Measurements from ENCODE around the gene WIPF1.

WIPF1 gene

DNA sequence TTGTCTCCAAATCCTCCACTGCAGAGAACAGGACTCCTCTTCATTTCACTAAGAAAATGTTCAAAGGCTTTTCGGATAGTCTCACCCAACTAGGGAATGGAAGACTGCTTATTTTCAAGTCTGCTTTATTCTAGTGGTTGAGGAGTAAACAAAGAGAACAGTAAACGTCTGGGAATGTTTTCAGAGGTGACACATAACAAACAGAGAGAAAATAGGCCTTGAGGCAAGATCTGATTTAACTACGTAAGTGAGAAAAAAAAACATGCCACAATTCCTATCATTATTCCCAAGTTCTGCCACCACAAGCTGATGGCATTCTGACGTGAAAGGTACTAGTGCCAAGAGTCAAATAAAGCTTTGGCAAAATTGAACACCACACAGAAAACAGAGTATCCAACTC lies 16.7 kb upstream of the WIPF1 start:
- no peak overlapping the region for H3K4me2 ChIP-seq (ENCODE audit: low read depth, low read length, poor library complexity, severe bottlenecking)
- peaks cover 20% of the 10 kb centered on the region for H4K20me1 ChIP-seq (ENCODE audit: insufficient read depth, low read length, poor library complexity, severe bottlenecking)
- peaks cover 2% of the 10 kb centered on the region; the same call in 1 of the 2 replicates for H3F3A ChIP-seq (ENCODE audit: low read depth)
- H2AFZ ChIP-seq (ENCODE audit: low read length): no peak overlapping the region
- no peaks in the 10 kb centered on the region for H3K27me3 ChIP-seq (ENCODE audit: insufficient read depth, low read length, poor library complexity, severe bottlenecking)
- H3K9me3 ChIP-seq (ENCODE audit: insufficient read depth, low read depth, low read length): no peaks in the 10 kb centered on the region
- H3K9ac ChIP-seq (ENCODE audit: low read depth, low read length, poor library complexity, severe bottlenecking): no peak overlapping the region
- H3K9me2 ChIP-seq (replicated peaks; ENCODE audit: low read depth, low read length): no peaks in the 10 kb centered on the region
- H3K79me2 ChIP-seq (ENCODE audit: insufficient read depth, low read length): peaks cover 79% of the 10 kb centered on the region
- no peak overlapping the region for H3K4me3 ChIP-seq (ENCODE audit: low read length, poor library complexity, severe bottlenecking)
- TF ChIP-seq CTCF (conservative IDR thresholded peaks at IDR 0.05; ENCODE audit: low read length) (no peak), EZH2phosphoT487 (IDR thresholded peaks at IDR 0.05; ENCODE audit: borderline replicate concordance) (no peak)
- no peaks in the 10 kb centered on the region for H3K36me3 ChIP-seq (ENCODE audit: insufficient read depth, low read length)
- H3K4me1 ChIP-seq (ENCODE audit: insufficient read depth, low read length, poor library complexity, severe bottlenecking): peaks cover 60% of the 10 kb centered on the region

DNA sequence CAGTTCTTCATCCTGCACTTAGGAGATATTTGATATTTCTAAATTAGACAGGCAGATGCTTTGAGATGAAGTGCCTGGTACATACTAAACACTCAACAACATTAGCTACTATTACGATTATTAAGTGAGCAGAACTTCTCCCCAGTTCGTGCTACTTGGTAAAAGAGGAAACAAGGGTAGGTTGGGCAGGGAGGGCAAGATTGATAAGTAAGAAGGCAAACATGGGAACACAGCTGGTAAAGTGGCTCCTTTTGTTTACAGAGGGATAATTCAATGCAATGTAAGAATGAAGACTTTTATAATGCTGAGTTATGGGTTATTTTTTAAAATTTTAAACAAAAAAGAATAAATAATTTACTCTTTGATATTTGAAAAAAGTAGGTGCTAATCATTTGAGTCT lies 15.9 kb upstream of the WIPF1 start:
- Histone ChIP-seq H3K27me3 (ENCODE audit: insufficient read depth, low read length, poor library complexity, severe bottlenecking) (no peaks in the 10 kb centered on the region), H3F3A (ENCODE audit: low read depth) (peaks cover 2% of the 10 kb centered on the region; the same call in 1 of the 2 replicates), H3K9me2 (replicated peaks; ENCODE audit: low read depth, low read length) (no peaks in the 10 kb centered on the region), H4K20me1 (ENCODE audit: insufficient read depth, low read length, poor library complexity, severe bottlenecking) (peaks cover 18% of the 10 kb centered on the region), H3K4me1 (ENCODE audit: insufficient read depth, low read length, poor library complexity, severe bottlenecking) (peaks cover 63% of the 10 kb centered on the region), H3K4me3 (ENCODE audit: low read length, poor library complexity, severe bottlenecking) (no peak overlapping the region), H3K36me3 (ENCODE audit: insufficient read depth, low read length) (no peaks in the 10 kb centered on the region), H3K4me2 (ENCODE audit: low read depth, low read length, poor library complexity, severe bottlenecking) (no peak overlapping the region), H3K79me2 (ENCODE audit: insufficient read depth, low read length) (peaks cover 79% of the 10 kb centered on the region), H3K9ac (ENCODE audit: low read depth, low read length, poor library complexity, severe bottlenecking) (no peak overlapping the region), H2AFZ (ENCODE audit: low read length) (no peak overlapping the region), H3K9me3 (ENCODE audit: insufficient read depth, low read depth, low read length) (no peaks in the 10 kb centered on the region)
- TF ChIP-seq EZH2phosphoT487 (IDR thresholded peaks at IDR 0.05; ENCODE audit: borderline replicate concordance) (no peak), CTCF (conservative IDR thresholded peaks at IDR 0.05; ENCODE audit: low read length) (no peak)

- peaks cover 2% of the 10 kb centered on the region; the same call in 1 of the 2 replicates for H3F3A ChIP-seq (ENCODE audit: low read depth)
- no peaks in the 10 kb centered on the region for H3K27me3 ChIP-seq (ENCODE audit: insufficient read depth, low read length, poor library complexity, severe bottlenecking)
- no peaks in the 10 kb centered on the region for H3K9me3 ChIP-seq (ENCODE audit: insufficient read depth, low read depth, low read length)
- no peak overlapping the region for H3K9ac ChIP-seq (ENCODE audit: low read depth, low read length, poor library complexity, severe bottlenecking)
- TF ChIP-seq CTCF (conservative IDR thresholded peaks at IDR 0.05; ENCODE audit: low read length) (no peak), EZH2phosphoT487 (IDR thresholded peaks at IDR 0.05; ENCODE audit: borderline replicate concordance) (no peak)
- H3K79me2 ChIP-seq (ENCODE audit: insufficient read depth, low read length): peaks cover 79% of the 10 kb centered on the region
- H3K36me3 ChIP-seq (ENCODE audit: insufficient read depth, low read length): no peaks in the 10 kb centered on the region
- no peak overlapping the region for H3K4me3 ChIP-seq (ENCODE audit: low read length, poor library complexity, severe bottlenecking)
- peaks cover 63% of the 10 kb centered on the region for H3K4me1 ChIP-seq (ENCODE audit: insufficient read depth, low read length, poor library complexity, severe bottlenecking)
- no peaks in the 10 kb centered on the region for H3K9me2 ChIP-seq (replicated peaks; ENCODE audit: low read depth, low read length)
- peaks cover 15% of the 10 kb centered on the region for H4K20me1 ChIP-seq (ENCODE audit: insufficient read depth, low read length, poor library complexity, severe bottlenecking)
- no peak overlapping the region for H2AFZ ChIP-seq (ENCODE audit: low read length)
- H3K4me2 ChIP-seq (ENCODE audit: low read depth, low read length, poor library complexity, severe bottlenecking): no peak overlapping the region
Observed at GRCh38 chr2:174612970-174613369, 15.4 kb upstream of the WIPF1 start.
